Mesenchymal stem cell (in vitro differentiated cells and primary cell): ENCODE measurements around the gene GNE.

ENCODE experiments used
- DNase-seq: peaks from one replicate; pipeline ENCODE4 v3.0.0-alpha.2; 2013
- H2AFZ ChIP-seq: one replicate; pipeline ENCODE4 v1.6.1; 2013; ENCODE audit warnings: low read depth, mild to moderate bottlenecking, control low read depth, inconsistent platforms, low read length, moderate library complexity
- H2AK5ac ChIP-seq: 2 replicates; pipeline ENCODE4 v1.6.1; 2013; ENCODE audit warnings: low read length, moderate library complexity, mild to moderate bottlenecking, inconsistent platforms; ENCODE audit not compliant: severe bottlenecking
- H2BK120ac ChIP-seq: one replicate; pipeline ENCODE4 v1.6.1; 2013; ENCODE audit warnings: low read depth, mild to moderate bottlenecking, inconsistent platforms, low read length, moderate library complexity
- H2BK12ac ChIP-seq, 2 experiments: one replicate each; pipeline ENCODE4 v1.6.1; 2013; ENCODE audit warnings: inconsistent platforms in 2 of 2, low read length in 2 of 2, mild to moderate bottlenecking in 2 of 2, moderate library complexity in 2 of 2, control low read depth in 1 of 2
- H2BK15ac ChIP-seq: one replicate; pipeline ENCODE4 v1.6.1; 2013; ENCODE audit warnings: mild to moderate bottlenecking, low read depth, inconsistent platforms; ENCODE audit not compliant: poor library complexity, severe bottlenecking
- H2BK5ac ChIP-seq: 2 replicates; pipeline ENCODE4 v1.6.1; 2013; ENCODE audit warnings: low read depth, mild to moderate bottlenecking, low read length, control low read depth, inconsistent platforms; ENCODE audit not compliant: poor library complexity, severe bottlenecking
- H3K14ac ChIP-seq, 2 experiments: one replicate each; pipeline ENCODE4 v1.6.1; 2013; ENCODE audit warnings: inconsistent platforms in 2 of 2, low read length in 2 of 2, control low read depth in 1 of 2, mild to moderate bottlenecking in 1 of 2, moderate library complexity in 1 of 2
- H3K18ac ChIP-seq, 2 experiments: one replicate each; pipeline ENCODE4 v1.6.1; 2013; ENCODE audit warnings: inconsistent platforms in 2 of 2, low read length in 2 of 2, control low read depth in 1 of 2, low read depth in 1 of 2, mild to moderate bottlenecking in 1 of 2
- H3K23ac ChIP-seq, 2 experiments: one replicate each; pipeline ENCODE4 v1.6.1; 2013; ENCODE audit warnings: inconsistent platforms in 2 of 2, low read length in 2 of 2, mild to moderate bottlenecking in 2 of 2, moderate library complexity in 2 of 2, control low read depth in 1 of 2
- H3K27ac ChIP-seq: 2 replicates; pipeline ENCODE4 v1.5.1; 2013; ENCODE audit warnings: mild to moderate bottlenecking, moderate library complexity, low read length, control low read depth, inconsistent platforms; ENCODE audit not compliant: poor library complexity, severe bottlenecking
- H3K27me3 ChIP-seq, 2 experiments: 2 replicates each; pipeline versions ENCODE4 v1.6.1 to v1.7.0; 2013; ENCODE audit warnings: low read length in 2 of 2, mild to moderate bottlenecking in 2 of 2, moderate library complexity in 2 of 2, control low read depth in 1 of 2, inconsistent platforms in 1 of 2; ENCODE audit not compliant: control insufficient read depth in 1 of 2, insufficient read depth in 1 of 2
- H3K36me3 ChIP-seq, 2 experiments: 2 replicates each; pipeline versions ENCODE4 v1.6.1 to v1.7.0; 2013; ENCODE audit warnings: low read length in 2 of 2, control low read depth in 1 of 2, inconsistent platforms in 1 of 2, low read depth in 1 of 2, mild to moderate bottlenecking in 1 of 2; ENCODE audit not compliant: insufficient read depth in 2 of 2, control insufficient read depth in 1 of 2
- H3K4ac ChIP-seq, 2 experiments: one replicate each; pipeline ENCODE4 v1.6.1; 2013; ENCODE audit warnings: inconsistent platforms in 2 of 2, low read length in 2 of 2, mild to moderate bottlenecking in 2 of 2, moderate library complexity in 2 of 2, control low read depth in 1 of 2, low read depth in 1 of 2
- H3K4me1 ChIP-seq: 2 replicates; pipeline ENCODE4 v1.6.1; 2013; ENCODE audit warnings: low read depth, low read length, control low read depth; ENCODE audit not compliant: control insufficient read depth, insufficient read depth
- H3K4me2 ChIP-seq: 2 replicates; pipeline ENCODE4 v1.6.1; 2013; ENCODE audit warnings: low read length, mild to moderate bottlenecking, inconsistent platforms; ENCODE audit not compliant: poor library complexity, severe bottlenecking
- H3K4me3 ChIP-seq, 2 experiments: 2 replicates each; pipeline versions ENCODE4 v1.5.1 to v1.7.0; 2013; ENCODE audit warnings: low read length in 2 of 2, mild to moderate bottlenecking in 2 of 2, control low read depth in 1 of 2, low read depth in 1 of 2; ENCODE audit not compliant: insufficient read depth in 1 of 2
- H3K79me1 ChIP-seq: replicated peaks from 2 replicates; pipeline ENCODE4 v1.6.1; 2013; ENCODE audit warnings: mild to moderate bottlenecking, control low read depth, low read length, inconsistent platforms; ENCODE audit not compliant: poor library complexity, severe bottlenecking
- H3K9ac ChIP-seq: 2 replicates; pipeline ENCODE4 v1.7.0; 2013; ENCODE audit warnings: mild to moderate bottlenecking, low read length, moderate library complexity
- H3K9me3 ChIP-seq: 2 replicates; pipeline ENCODE4 v1.7.0; 2013; ENCODE audit warnings: mild to moderate bottlenecking, low read length; ENCODE audit not compliant: control insufficient read depth
- H4K8ac ChIP-seq: one replicate; pipeline ENCODE4 v1.6.1; 2013; ENCODE audit warnings: inconsistent platforms, mild to moderate bottlenecking, low read length, moderate library complexity
- H4K91ac ChIP-seq: one replicate; pipeline ENCODE4 v1.6.1; 2013; ENCODE audit warnings: mild to moderate bottlenecking, low read length, inconsistent platforms
- WGBS: methylation state at CpG from one replicate; pipeline ENCODE4 v1.1.7; 2013; ENCODE audit warnings: mixed read lengths; 5-methylcytosine and 5-hydroxymethylcytosine counted together

GNE gene

DNA sequence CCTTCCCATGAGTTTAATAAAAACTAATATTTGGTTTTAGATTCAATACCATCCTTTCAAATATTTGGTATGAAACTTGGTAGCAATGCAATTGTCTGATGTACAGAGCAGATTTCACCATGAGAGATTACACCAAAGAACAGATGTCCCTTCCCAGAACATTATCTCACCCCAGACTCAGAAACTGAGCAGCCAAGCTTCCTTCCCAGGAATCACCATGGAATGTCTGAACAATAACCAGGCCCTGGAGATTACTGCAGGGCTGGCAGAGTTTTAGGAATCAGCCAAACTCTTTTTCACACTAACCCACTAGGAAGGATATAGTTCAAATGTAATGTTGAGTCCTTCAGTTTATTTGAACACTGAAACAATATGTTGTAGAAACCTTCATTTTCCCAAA lies 43.7 kb downstream of the GNE start:
- no peaks in the 10 kb centered on the region for H3K27me3 ChIP-seq
- H2BK120ac ChIP-seq: no peak overlapping the region
- no peak overlapping the region for H4K91ac ChIP-seq
- no peak overlapping the region for H2BK12ac ChIP-seq
- no peak overlapping the region for H2BK15ac ChIP-seq
- no peak overlapping the region for H3K4me3 ChIP-seq
- H3K4me1 ChIP-seq: peaks cover 12% of the 10 kb centered on the region
- peak overlapping the region; percentile 4 for H3K9ac ChIP-seq
- no peak overlapping the region for H3K14ac ChIP-seq
- no peak overlapping the region for H3K18ac ChIP-seq
- no peak overlapping the region for H3K4me2 ChIP-seq
- DNase-seq: peak; percentile 61
- H3K27ac ChIP-seq: peak overlapping the region; percentile 33
- no peak overlapping the region for H4K8ac ChIP-seq
- H2AFZ ChIP-seq: no peak overlapping the region
- H2BK5ac ChIP-seq: no peak overlapping the region
- H3K4ac ChIP-seq: no peak overlapping the region
- H3K36me3 ChIP-seq: peaks cover 53 to 90% of the 10 kb centered on the region in 2 experiments
- H3K23ac ChIP-seq: no peak overlapping the region
- no peak overlapping the region for H2AK5ac ChIP-seq
- no peaks in the 10 kb centered on the region for H3K9me3 ChIP-seq
- peaks cover 19% of the 10 kb centered on the region for H3K79me1 ChIP-seq

DNA sequence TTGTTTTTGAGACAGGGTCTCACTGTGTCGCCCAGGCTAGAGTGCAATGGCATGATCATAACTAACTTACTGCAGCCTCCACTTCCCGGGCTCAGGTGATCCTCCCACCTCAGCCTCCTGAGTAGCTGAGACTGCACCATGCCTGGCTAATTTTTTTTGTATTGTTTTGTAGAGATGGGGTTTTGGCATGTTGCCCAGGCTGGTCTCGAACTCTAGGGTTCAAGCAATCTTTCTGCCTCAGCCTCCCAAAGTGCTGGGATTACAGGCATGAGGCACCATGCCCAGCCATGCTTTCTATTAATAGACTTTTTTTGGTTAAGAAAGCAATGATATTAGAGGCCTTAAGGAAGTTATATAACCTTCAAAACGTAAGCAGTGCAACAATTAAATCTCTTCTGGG lies 44.3 kb downstream of the GNE start:
- no peak overlapping the region for H2BK5ac ChIP-seq

DNA sequence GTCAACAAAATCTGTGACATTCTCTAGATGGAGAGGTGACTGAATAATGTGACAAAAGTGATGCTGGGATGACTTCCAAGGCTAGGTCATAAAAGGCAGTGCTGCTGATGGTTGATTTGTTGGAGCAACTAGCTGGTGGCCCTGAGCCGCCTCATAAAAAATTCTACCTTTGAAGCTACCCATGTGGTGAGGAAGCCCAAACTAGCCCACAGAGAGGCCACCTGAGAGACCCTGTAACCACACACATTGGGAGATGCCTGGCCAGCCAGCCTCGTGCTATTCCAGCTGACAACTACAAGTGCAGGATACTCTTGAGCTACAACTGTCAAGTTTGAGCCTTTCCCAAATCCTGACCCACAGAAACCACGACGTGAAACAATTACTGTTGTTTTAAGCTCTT lies 44.9 kb downstream of the GNE start:
- H3K14ac ChIP-seq: no peak overlapping the region
- DNase-seq: no peak
- H3K79me1 ChIP-seq: peaks cover 17% of the 10 kb centered on the region

More for the DNA sequence above, 44.3 kb downstream of the GNE start:
- H3K36me3 ChIP-seq: peaks cover 54 to 90% of the 10 kb centered on the region in 2 experiments
- H2BK12ac ChIP-seq: no peak overlapping the region
- no peak overlapping the region for H3K4me2 ChIP-seq
- H2AK5ac ChIP-seq: no peak overlapping the region
- H3K27ac ChIP-seq: no peak overlapping the region
- H2BK15ac ChIP-seq: no peak overlapping the region
- 100% methylated on average over 3 of the region's 4 CpGs for WGBS
- no peak for DNase-seq
- peaks cover 10% of the 10 kb centered on the region for H3K4me1 ChIP-seq
- H3K9me3 ChIP-seq: no peaks in the 10 kb centered on the region
- no peak overlapping the region for H4K91ac ChIP-seq
- H3K27me3 ChIP-seq: no peaks in the 10 kb centered on the region
- peaks cover 19% of the 10 kb centered on the region for H3K79me1 ChIP-seq
- no peak overlapping the region for H2AFZ ChIP-seq
- H2BK120ac ChIP-seq: no peak overlapping the region
- H3K4me3 ChIP-seq: no peak overlapping the region
- no peak overlapping the region for H3K23ac ChIP-seq
- H3K9ac ChIP-seq: peak overlapping the region; percentile 4
- H3K18ac ChIP-seq: no peak overlapping the region
- no peak overlapping the region for H4K8ac ChIP-seq
- no peak overlapping the region for H3K4ac ChIP-seq
- no peak overlapping the region for H3K14ac ChIP-seq

DNA sequence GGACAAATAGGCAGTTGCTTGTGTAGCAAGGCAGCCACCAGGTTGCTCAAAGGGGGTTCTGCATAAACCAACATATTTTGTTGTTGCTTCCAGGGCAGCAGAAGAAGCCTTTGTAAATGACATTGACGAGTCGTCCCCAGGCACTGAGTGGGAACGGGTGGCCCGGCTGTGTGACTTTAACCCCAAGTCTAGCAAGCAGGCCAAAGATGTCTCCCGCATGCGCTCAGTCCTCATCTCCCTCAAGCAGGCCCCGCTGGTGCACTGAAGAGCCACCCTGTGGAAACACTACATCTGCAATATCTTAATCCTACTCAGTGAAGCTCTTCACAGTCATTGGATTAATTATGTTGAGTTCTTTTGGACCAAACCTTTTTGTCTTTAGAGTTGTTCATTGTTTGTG lies 46.7 kb downstream of the GNE start:
- Histone ChIP-seq H2BK15ac (no peak overlapping the region), H3K18ac (no peak overlapping the region), H3K9me3 (no peaks in the 10 kb centered on the region), H3K36me3 (peaks cover 52 to 87% of the 10 kb centered on the region in 2 experiments), H3K4me2 (no peak overlapping the region), H3K14ac (no peak overlapping the region), H3K23ac (no peak overlapping the region), H2BK12ac (no peak overlapping the region), H3K79me1 (peaks cover 11% of the 10 kb centered on the region), H2AFZ (no peak overlapping the region), H4K8ac (no peak overlapping the region), H3K27me3 (no peaks in the 10 kb centered on the region), H4K91ac (no peak overlapping the region), H2BK120ac (no peak overlapping the region), H2BK5ac (no peak overlapping the region), H3K9ac (no peak overlapping the region), H3K4me3 (no peak overlapping the region), H2AK5ac (no peak overlapping the region), H3K4ac (no peak overlapping the region), H3K4me1 (peaks cover 16% of the 10 kb centered on the region), H3K27ac (no peak overlapping the region)
- DNase-seq: no peak
- WGBS: over 99% methylated on average over 6 of the region's 7 CpGs

More for the DNA sequence above, 44.9 kb downstream of the GNE start:
- no peak overlapping the region for H4K8ac ChIP-seq
- H3K27ac ChIP-seq: no peak overlapping the region
- no peak overlapping the region for H2BK15ac ChIP-seq
- no peak overlapping the region for H3K4me2 ChIP-seq
- H3K27me3 ChIP-seq: no peaks in the 10 kb centered on the region
- H3K4ac ChIP-seq: no peak overlapping the region
- no peak overlapping the region for H3K23ac ChIP-seq
- no peak overlapping the region for H4K91ac ChIP-seq
- H2AK5ac ChIP-seq: no peak overlapping the region
- H3K18ac ChIP-seq: no peak overlapping the region
- H3K9me3 ChIP-seq: no peaks in the 10 kb centered on the region
- H2AFZ ChIP-seq: no peak overlapping the region
- no peak overlapping the region for H2BK12ac ChIP-seq
- H3K4me1 ChIP-seq: peaks cover 11% of the 10 kb centered on the region
- H3K9ac ChIP-seq: no peak overlapping the region
- H3K36me3 ChIP-seq: peaks cover 57 to 90% of the 10 kb centered on the region in 2 experiments
- H2BK120ac ChIP-seq: no peak overlapping the region
- no peak overlapping the region for H3K4me3 ChIP-seq
- no peak overlapping the region for H2BK5ac ChIP-seq
- 100% methylated on average over 4 of the region's 4 CpGs for WGBS
